Measurements from ENCODE around the gene CDC37L1.

Gene CDC37L1

DNA sequence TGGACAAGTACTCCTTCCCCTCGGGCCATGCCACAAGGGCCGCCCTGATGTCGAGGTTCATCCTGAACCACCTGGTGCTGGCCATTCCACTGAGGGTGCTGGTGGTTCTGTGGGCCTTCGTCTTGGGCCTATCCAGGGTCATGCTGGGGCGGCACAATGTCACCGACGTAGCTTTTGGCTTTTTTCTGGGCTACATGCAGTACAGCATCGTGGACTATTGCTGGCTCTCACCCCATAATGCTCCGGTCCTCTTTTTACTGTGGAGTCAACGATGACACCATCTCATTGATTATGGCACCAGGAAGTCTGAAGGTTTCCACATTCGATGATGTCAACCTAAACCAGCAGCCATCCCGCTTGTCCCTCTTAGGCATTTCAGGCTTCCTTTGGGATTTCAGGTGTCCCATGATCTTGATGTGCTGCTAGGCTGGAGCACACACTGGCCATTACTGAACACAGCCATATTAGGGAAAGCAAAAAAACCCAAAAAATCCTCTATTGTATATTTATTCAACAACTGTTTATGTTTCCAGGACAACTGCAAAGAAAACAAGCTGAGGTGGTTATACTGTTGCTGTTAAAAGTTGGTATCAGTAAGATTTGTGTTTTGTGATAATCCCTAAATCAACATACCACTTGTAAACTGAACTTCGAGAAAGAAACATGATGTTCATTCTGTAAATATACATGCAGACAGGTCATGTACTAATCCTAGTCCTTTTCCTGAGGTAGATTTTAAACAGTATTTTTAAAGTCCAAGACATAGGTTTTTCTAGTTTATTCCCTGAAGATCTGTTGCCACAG, 16.2 kb upstream of the CDC37L1 start:
- TF ChIP-seq, protein P1, sequence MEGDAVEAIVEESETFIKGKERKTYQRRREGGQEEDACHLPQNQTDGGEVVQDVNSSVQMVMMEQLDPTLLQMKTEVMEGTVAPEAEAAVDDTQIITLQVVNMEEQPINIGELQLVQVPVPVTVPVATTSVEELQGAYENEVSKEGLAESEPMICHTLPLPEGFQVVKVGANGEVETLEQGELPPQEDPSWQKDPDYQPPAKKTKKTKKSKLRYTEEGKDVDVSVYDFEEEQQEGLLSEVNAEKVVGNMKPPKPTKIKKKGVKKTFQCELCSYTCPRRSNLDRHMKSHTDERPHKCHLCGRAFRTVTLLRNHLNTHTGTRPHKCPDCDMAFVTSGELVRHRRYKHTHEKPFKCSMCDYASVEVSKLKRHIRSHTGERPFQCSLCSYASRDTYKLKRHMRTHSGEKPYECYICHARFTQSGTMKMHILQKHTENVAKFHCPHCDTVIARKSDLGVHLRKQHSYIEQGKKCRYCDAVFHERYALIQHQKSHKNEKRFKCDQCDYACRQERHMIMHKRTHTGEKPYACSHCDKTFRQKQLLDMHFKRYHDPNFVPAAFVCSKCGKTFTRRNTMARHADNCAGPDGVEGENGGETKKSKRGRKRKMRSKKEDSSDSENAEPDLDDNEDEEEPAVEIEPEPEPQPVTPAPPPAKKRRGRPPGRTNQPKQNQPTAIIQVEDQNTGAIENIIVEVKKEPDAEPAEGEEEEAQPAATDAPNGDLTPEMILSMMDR (IDR thresholded peaks at IDR 0.05; ENCODE audit: low read depth, low read length), result no peak
- H3K4me3 ChIP-seq (ENCODE audit: low read depth, low read length), result peak overlapping the region; percentile 73

DNA sequence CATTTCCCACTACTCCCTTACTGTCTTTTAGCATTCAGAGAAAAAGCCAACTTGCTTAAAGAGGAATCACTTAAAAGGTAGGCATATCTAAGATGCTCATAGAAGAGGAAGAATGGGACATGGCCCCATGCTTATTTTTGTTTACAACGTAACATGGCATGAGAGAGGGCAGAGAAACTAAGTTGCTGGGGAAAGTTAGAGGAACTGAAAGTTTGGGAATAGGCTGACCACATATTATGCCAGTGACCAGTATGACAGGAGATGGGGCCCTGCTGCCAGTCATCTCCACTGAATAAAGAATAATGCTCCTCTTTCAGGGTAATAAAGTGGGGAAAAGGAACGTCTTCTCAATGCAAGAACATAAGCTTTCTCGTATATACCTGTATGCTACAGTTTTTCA, 15.4 kb upstream of the CDC37L1 start:
- peak overlapping the region; percentile 13 for H3K4me3 ChIP-seq (ENCODE audit: low read depth, low read length)
- TF ChIP-seq, protein P1 (IDR thresholded peaks at IDR 0.05; ENCODE audit: low read depth, low read length), result no peak

DNA sequence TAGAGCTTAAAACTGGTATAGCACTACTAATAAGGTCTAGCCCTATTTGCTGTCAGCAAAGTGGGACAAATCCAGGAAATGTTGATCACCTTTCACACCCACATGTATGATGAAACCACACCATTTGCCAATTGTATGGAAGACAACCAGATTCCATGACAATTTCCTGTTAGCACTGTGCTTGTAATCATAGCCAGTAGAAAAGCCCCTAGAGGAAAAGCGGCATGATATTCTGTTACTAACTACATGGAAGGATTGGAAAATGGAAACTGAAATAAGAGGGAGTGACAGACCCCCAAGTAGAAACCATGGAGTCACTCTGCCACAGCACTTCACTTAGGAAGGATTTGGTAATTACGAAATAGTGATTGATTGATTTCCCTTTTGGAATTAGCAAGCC, 14.0 kb upstream of the CDC37L1 start:
- H3K4me3 ChIP-seq (ENCODE audit: low read depth, low read length), result no peak overlapping the region
- TF ChIP-seq, protein P1 (IDR thresholded peaks at IDR 0.05; ENCODE audit: low read depth, low read length), result no peak

DNA sequence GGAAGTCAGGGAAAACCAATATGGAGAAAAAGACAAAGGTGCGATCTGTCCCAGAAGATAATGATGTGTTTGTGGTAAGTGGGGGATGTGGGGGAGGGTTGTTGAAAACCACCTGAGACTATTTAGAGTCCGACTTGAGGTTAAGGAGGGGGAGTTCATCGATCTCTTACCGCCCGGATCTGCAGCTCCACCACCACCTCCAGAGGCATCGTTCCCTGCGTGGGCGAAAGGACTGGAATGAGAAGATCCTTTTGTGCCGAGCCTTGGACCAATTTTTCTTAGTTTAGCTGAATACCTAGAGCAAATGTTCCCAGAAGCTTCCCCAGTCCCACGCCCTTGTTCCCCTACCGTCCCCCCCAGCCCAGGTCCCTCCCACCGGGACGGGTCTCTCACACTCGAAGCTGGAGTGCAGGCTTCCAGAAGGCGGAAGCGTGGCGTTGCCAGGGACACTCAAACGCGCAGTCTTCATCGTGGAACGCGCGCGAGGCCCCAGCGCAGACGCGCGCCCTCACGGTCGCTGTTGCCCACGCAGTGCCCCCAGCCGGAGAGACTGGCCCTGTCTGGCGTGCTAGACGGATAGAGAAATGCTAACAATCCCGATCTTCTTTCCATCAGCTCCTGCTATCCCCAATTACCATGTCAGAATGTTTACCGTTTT, 13.2 kb upstream of the CDC37L1 start, which contains the start of gene SPATA6L:
SPATA6L (minus strand) TSS at position 439 of the 658 bp plus-strand sequence; CDS start at position 209, 230 bp downstream.
- H3K4me3 ChIP-seq (ENCODE audit: low read depth, low read length), result peak within 1 kb of the TSS; percentile 53
- TF ChIP-seq, protein P1 (IDR thresholded peaks at IDR 0.05; ENCODE audit: low read depth, low read length), result no peak

DNA sequence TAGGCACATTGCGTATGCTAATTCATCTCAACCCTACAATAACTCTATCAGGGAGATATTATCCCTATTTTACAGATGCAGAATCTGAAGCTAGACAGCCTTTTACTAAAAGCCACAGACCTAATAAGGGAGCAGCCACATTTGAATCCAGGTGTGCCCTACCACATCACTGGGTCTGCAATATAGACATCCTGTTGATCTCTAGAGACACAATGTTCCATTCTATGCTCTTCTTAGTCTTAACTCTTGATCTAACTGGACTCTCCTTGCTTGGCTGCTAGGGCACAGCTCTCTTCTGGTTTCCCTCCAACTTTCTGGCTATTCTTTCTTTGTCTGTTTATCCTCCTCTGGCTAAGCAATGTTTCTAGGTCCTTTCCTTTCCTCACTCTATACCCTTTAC, 11.7 kb upstream of the CDC37L1 start:
- TF ChIP-seq, protein P1 (IDR thresholded peaks at IDR 0.05; ENCODE audit: low read depth, low read length), result no peak
- H3K4me3 ChIP-seq (ENCODE audit: low read depth, low read length), result no peak overlapping the region

DNA sequence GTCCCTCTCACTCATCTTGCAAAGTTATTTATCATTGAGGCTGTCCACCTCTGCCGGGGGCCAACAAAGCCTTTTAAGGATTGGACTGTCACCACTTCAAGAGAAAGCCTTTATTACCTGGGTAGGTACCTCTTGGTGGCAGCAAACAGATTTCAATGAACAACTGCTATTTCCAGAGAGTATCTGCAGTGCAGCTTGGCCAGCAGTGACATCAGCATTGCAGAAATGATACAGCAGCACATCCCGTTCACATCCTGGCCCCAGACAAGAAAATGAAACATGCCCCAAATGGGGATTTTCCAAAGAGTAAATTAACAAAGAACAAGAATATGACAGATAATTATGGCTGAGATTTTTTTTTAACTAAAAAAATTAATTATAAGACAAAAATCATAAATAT, 10.8 kb upstream of the CDC37L1 start:
- TF ChIP-seq, protein P1 (IDR thresholded peaks at IDR 0.05; ENCODE audit: low read depth, low read length), result no peak
- H3K4me3 ChIP-seq (ENCODE audit: low read depth, low read length), result no peak overlapping the region

DNA sequence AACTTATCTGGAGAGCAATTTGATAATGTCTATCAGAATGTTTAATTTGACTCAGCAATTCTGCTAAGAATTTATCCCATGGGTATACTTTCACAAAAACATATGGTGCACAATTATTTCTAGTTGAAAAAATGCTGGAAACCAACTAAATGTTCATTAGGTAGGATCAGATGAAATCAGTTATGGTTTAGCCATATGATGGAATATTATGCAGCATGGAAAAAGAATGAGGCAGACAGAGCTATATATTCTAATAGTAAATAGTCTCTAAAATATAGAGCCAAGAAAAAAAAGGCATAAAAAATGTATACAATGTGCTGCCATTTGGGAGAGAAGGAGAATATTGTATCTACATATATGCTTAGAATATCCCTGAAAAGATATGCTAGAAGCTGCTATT, 9.5 kb upstream of the CDC37L1 start:
- TF ChIP-seq, protein P1 (IDR thresholded peaks at IDR 0.05; ENCODE audit: low read depth, low read length), result no peak
- no peak overlapping the region for H3K4me3 ChIP-seq (ENCODE audit: low read depth, low read length)

All from WI38 (cell line).